Right kidney (tissue), 1 donor: Measurements from ENCODE around the gene CUL2.
"Not testable (repeated sequence)": the region's sequence is repeated elsewhere in the genome, so short reads cannot be mapped to it uniquely, and the experiment has no call there.

Source experiments
- DNase-seq: peaks from one replicate; pipeline ENCODE4 v3.0.0-alpha.2; 2016

The CUL2 gene

DNA sequence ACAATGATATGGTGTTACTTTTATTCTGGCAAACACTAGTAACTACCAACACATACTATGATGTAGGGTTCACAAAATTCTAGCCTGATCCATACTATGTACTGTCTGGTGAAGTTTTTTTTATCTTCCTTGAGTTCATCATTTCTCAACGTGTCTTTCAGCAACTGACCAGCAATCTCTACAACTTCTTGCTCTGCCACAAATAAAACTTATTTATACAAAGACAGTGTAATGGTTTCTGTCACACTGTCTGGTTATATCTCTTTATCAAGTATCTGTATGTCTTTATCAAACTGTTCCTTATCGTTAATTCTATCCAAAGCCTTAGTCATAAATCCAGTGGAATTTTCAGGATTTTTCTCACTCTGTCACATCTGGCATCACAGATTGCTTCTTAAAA is 69.7 kb downstream of the CUL2 start:
- no peak for DNase-seq

DNA sequence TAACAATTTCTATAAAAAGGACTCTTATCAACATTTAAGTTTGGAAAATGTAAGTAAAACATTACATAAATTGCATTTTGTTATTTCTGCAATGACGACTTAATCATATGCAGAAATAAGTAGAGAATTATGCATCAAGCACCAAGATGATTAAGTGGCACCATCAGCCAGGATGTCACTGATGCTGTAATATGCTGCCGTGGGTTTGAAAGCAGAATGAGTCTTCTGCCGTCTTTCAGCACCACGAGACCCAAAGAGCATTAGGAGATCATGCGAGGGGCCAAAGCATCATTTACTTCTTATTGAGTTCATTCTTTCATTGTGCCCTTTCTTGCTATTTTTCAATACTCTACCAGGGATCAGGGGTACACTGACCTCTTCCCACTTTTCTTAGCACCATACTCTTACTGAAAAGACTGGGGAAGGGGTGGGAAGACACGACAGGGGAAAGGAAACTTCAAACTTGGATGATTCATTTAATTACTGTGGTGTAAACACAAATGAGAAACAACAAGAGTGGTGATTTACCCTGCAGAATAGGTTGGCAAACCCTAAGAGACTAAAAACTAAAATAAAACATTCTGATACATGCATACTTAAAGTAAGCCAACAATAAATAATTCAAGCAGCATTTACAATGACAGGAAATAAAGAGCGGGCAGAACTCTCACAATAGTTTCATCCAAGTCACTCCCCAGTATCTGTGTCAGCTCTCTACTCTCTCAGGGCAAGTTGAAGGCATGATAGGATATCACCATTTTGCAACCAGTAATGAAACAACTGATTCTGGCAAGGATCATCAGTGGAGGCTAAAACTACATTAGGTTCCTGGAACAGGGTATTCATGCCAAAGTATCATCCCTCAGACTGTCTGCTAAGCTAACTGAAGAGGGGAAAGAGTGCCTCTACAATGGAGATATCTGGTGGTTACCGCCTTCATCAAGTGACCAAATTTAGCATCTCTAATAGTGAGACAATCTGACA is 70.8 kb downstream of the CUL2 start:
- DNase-seq, result no peak

DNA sequence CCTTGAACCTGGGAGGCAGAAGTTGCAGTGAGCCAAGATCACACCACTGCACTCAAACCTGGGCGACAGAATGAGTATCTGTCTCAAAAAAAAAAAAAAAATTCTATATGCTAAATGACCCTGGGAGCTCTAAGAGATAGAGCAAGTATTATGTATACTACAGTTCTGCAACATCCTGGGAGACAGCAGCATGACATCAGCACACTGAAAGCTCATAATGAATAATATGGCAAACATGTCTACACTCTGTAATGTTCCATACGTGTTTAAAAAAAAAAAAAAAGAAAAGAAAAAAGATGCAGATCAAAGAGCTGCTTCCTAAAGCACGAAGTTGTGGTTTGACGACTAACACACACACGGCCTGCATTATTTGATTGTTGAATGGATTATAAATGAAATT is 72.5 kb downstream of the CUL2 start:
- no peak for DNase-seq

DNA sequence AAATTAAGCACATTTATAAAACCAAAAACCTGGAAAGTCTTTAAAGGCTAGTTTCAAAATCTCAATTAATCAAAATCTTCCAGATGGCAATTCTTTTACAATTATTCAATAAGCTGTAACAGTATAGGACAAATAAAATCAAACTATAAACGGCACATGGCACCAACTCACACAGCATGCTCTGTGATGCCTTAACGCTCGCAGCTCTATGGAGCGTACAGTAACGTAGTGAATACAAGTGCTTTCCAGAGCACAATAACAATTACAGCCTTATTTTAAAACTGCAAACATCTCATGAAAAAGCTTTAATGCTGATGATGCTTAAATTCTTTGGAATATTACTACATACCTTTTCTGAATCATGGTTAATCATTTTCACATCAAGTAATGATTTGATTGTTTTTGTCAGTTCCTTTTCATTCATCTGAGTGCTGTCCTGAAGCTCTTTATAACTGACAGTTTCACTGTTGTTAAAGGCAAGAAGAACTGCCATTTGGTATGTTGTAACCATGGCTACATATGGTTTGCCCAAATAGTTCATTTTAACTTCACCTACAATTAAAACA is 74.2 kb downstream of the CUL2 start:
- no peak for DNase-seq

DNA sequence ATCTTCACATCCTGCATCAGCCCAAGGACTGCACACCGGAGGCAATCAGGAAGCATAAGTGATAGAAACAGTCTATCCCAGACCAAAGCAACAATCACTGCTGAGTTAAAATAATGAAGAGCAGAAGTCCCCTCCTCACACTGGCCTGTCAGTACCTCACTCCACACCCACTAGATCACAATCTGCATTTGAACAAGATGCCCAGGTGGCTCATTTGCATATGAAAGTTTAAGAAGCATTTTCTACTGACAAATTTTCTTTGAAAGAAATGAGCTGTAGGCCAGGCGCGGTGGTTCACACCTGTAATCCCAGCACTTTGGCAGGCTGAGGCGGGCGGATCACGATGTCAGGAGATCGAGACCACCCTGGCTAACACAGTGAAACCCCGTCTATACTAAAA is 77.4 kb downstream of the CUL2 start:
- no peak for DNase-seq

DNA sequence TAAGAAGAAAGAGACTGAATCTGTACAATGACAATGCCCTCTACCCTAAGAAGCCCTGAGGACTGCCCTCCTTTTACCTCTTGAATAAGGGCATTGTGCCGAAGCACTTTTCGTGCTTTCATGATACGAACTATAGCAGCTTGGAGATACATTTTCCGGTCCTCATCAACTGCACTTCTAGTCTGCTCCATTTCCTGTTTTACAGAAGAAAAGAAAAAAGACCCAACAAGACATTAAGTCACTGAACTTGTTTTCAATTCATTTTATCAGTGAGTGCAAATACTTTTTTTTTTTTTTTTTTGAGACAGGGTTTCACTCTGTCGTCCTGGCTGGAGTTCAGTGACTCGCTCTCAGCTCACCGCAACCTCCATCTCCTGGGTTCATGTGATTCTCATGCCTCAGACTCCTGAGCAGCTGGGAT is 78.4 kb downstream of the CUL2 start:
- DNase-seq, result no peak

DNA sequence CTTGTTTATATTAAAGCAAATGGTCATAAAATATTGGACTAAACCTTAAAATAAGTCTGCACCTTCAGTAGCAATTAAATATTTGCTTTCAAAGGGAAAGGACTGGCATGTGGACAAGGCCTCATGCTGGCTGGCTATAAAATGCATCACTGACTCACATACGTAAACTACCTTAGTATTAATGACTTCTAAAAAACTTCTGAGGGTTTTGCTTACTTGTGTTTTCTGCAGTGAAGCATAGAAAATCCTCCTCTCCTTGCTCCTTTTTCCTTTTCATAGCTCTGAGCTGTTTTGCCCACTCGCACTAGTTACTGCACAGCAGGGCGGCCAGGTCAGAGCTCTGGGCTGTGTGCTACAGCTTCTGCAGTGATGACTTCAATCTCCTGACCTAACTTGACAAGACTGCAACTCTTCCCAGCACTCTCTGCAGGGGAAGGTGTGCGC is 82.3 kb downstream of the CUL2 start:
- peak; percentile 35 for DNase-seq

DNA sequence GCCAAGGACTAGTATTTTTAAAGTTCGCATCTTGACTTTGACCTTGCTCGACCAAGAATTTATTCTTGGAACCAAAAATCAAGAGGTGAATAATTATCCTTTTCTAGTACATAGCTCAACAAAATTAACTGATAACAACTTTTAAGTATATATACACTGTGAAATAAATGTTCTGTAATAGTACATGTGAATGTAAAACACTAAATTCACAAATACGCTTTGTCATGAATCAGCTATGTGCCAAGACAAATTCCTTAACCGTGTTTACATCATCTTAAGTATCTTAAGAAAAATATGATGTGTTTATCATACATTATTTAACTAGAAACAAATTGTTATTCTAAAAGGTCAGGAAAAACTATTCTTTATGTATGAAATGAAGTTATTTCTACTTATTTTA is 83.3 kb downstream of the CUL2 start:
- DNase-seq, result no peak

DNA sequence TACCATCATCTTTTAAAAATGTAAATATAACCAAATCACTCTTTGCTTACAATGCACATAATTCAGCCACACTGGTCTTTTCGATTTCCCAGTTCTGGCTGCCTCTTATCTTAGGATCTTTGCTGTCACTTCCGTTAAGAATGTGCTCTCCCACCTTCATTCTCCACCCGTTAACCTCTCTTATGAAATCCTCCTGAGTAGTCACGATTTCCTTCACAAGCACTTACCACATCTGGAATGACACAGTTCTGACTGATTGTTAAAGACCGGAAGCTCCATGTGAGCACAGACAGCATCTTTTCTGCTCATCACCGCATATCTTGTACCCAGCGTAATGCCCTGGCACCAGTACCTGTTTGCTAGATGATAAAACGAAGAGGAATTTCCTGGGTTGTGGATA is 84.3 kb downstream of the CUL2 start:
- no peak for DNase-seq

DNA sequence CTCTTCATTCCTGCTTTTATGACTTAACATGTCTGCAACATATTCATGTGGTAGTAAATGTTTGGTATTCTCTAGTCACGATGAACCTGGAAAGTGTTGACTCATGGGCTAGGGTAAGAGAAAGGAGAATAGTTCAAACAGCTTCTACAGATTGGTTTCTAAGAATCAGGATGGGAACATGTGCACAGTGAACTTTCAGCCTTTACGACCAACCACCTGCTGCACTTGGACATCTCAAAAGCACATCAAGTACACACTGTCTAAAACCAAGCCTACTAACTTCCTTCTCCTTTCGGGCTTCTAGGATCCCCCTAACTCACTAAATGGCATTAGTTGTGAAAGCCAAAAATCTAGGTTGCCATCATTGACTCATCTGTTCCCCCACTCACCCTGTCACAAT is 85.5 kb downstream of the CUL2 start:
- DNase-seq, result no peak

DNA sequence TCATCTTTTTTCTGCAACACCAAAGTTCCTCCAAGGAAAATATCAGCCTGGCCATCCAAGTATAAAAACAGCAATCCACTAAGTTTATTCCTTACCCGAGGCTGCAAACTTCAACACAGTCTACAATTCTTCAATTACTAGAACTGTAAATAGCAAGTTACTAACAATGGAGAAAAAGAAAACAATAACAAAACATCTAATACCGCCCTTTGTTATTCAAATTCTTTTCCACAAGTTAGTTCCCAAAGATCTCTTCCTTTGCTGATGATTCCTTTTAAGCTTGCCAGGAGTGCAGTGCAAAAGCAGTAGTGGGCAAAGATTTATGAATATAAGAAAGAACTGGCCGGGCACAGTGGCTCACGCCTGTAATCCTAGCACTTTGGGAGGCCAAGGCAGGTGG is 86.2 kb downstream of the CUL2 start:
- no peak for DNase-seq

DNA sequence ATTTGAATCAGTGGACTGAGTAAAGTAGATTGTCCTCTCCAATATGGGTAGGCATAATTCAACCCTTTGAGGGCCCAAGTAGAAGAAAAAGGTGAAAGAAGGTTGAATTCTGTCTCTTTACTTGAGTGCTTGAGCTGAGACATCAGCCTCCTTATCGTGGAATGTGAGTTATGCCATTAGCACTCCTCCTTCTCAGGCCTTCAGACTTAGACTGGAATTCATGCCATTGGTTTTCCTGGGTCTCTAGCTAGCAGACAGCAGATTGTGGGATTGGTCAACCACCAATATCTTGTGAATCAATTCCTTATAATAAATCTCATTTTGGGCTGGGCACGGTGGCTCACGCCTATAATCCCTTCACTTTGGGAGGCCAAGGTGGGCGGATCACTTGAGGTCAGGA is 89.2 kb downstream of the CUL2 start:
- DNase-seq, result no peak

DNA sequence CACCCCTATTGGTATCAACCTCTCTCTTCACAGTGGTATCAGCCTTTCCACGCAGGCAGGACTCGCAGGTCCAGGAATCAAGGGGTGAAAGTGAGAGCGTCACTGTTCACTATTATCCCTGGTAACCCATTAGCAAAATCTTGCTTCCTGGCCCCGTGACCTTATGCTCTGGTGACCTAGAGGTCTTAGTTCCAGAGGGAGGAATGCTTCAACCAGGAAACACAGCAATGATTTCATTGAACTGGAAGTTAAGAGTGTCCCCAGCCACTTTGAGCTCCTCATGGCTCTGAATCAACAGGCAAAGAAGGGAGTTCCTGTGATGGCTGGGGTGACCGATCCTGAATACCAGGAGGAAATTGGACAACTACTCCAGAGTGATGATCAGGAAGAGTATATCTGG is 90.6 kb downstream of the CUL2 start:
- no peak for DNase-seq

DNA sequence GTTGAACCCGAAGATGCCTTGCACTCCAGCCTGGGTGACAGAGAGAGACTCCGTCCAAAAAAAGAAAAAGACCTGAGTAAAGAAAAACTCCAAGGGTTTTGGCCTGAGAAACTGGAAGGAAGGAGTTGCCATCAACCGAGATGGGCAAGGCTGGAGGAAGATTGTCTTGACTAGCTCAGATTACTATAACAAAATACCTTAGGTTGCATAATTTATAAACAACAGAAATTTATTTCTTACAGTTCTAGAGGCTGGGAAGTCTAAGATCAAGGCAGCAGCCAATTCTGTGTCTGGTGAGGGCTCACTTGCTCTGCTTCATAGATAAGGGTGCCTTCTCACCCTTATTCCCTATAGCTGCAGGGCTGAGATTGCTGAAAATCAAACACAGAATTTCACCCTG is 91.2 kb downstream of the CUL2 start:
- no peak for DNase-seq

DNA sequence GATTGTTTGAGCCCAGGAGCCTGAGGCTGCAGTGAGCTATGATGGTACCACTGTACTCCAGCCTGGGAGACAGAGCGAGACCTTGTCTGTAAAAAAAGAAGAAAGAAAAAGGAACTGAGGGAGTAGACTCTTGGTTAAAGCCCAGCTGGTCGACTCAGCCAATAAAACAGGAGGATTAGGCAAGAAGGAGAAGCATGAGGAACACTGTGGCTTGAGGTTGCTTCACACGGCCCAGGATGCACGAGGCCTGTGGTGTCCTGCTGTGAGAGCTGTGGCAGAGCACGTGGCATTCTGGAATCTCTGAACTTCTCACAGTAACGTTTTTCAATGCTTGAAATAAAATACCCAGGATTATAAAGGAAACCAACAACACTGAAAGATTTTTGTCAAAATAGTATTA is 93.3 kb downstream of the CUL2 start:
- no peak for DNase-seq

DNA sequence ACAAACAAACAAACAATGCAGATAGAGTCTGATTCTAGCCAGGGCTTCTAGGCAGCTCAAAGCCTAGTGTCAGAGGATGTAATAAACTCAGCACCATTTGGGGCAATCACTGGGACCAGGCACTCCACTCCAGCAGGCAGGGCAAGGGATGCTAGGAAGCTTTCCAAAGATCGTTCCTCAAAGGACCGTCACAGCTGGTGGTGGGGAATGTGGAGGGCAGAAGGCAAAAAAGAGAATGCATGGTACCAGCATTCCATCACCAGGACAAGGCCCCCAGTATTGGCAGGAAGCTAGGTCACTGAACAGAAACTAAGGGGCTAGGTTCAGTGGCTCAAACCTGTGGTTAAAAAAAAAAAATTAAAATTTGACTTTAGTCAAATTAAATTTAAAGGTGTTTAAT is 94.2 kb downstream of the CUL2 start:
- no peak for DNase-seq

DNA sequence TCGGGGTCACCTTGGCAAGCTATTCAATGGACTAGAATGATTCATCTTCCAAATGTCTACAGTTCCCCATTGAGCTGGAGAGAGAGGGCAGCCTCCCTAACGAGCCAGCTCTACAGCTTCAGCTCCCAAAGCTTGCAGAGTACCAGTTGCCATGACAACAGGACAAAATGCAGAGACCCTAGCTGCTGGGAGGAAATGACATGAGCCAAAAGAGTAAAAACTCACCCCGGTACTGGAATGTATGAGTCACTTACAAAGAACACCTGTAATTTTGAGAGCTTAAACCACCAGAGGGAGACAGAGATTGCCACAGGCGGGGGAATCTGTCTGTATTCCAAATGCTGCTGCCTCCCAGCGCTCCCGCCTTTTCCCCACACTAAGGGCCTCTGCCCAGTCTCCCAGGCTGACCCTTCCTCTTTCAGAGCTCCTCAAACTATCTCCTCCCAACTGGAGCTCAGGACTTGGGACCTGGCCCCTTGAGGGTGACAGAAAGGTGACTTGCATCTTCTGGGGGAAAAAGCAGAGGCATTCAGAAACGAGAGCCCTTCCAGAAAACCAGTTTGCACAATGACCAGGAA is 95.5 kb downstream of the CUL2 start:
- DNase-seq, result peak; percentile 56

DNA sequence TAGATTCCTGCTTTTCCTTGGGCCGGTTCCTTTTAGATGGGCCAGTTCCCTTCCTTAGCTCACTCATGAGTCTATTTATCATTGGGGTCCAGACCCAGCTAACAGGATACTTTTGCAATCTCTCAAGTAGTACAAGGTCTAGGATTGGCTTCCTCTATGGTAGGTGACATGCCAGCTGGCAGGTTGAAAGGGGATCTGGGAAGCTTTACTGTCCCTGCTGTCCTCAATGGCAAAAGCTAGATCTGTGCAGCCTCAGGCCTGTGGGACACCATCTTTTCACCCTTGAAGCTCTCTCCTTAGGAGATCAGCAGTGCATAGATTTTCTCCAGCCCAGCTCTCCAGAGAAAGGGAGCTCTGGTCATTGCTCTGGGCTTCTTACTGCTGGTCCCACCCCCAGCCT is 96.4 kb downstream of the CUL2 start:
- DNase-seq, result no peak

DNA sequence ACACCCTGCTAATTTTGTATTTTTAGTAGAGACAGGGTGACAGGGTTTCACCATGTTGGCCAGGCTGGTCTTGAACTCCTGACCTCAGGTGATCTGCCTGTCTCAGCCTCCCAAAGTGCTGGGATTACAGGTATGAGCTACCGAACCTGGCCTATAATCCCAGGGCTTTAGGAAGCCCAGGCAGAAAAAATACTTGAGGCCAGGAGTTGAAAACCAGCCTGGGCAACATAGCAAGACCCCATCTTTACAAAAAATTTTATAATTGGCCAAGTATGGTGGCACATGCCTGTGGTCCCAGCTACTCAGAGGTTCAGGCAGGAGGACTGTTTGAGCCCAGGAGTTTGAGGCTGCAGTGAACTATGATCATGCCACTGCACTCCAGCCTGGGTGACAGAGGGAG is 99.0 kb downstream of the CUL2 start:
- DNase-seq, result not testable (repeated sequence)

DNA sequence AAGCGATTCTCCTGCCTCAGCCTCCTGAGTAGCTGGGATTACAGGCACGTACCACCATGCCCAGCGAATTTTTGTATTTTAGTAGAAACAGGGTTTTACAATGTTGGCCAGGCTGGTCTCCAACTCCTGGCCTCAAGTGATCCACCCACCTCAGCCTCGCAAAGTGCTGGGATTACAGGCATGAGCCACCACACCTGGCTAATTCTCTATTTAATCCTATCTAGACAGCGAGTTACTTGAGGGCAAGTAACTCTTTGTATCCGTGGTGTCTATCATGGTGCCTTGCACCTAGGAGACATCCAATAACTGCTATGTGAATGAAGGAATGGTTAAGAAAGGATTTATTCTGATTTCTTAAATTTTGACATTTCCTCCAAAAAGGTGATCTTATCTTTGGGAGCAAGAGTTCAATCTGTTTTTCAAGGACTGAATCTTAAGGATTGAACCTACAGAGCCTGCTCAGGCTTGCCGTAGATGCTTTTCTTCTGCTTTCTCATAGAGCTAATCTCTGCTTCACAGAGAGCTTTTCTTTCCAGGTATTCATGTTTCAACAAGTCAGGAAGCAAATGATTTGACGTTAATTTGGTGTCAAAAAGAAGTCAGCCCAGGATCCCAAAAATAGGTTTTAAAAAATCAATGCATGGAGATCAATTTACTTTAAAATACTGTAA is 101.6 kb downstream of the CUL2 start:
- DNase-seq, result no peak

DNA sequence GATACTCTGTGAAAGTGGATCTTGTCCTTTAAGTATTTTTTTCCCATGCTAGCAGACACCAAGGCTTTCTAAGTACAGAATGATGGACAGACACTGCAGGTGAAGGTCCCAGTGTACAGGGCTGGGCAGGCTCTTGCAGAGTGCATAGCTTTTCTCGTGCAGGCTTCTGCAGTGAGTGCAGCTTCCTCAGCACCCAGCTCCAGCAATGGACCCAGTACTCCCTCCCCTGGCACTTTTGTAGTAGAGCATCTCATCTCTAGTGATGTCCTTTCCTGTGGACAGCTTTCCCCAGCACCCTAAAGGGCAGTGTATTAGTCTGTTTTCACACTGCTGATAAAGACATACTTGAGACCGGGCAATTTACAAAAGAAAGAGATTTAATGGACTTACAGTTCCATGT is 104.3 kb downstream of the CUL2 start:
- no peak for DNase-seq

DNA sequence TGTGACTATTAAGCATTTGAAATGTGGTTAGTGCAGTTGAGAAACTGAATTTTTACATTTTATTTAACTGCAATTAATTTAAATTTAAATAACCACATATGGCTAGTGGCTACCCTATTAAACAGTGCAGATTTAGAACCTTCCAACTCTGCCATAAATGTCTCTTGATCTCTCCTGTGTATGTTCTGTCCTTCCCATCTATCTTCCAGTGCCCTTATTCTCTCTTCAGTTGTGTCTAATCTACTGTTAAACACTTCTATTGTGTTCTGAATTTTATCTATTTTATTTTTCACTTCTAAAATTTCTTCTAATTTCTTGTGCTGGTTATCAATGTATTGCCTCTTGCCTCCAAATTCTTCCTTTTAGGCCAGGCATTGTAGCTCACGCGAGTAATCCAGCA is 105.0 kb downstream of the CUL2 start:
- DNase-seq, result no peak

DNA sequence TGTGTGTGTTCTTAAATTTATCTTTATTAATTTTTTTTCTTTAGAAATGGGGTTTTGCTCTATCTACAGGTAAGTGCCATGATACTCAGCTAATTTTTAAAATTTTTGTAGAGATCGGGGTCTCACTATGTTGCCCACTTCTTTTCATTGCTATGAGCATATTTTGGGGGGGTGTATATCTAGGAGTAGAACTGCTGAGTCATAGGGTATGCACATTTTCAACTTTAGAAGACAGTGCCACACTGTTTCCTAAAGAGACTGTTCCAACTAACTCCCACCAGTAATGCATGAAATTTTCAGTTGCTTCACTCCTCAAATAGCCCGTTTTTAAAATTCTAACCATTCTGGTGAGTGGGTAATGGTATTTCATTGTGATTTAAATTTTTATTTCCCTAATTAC is 108.3 kb downstream of the CUL2 start:
- no peak for DNase-seq
